22Rv1 (cell line): ENCODE measurements around the gene WNK1.

Experiments
- CTCF ChIP-seq: fragments of 450-650 bp; IDR thresholded peaks from 2 replicates; pipeline ENCODE4 v1.5.1; 2017; ENCODE audit warnings: mild to moderate bottlenecking
- ZFX ChIP-seq: fragments of 450-650 bp; IDR thresholded peaks from 2 replicates; pipeline ENCODE4 v1.6.1; 2017; ENCODE audit warnings: antibody characterized with exemption, borderline replicate concordance

GRCh38 chr12:777550-778047, 25.2 kb downstream of the WNK1 start:
- TF ChIP-seq CTCF (no peak), ZFX (no peak)
